Right atrium auricular region (tissue), 2 donors: ENCODE results near the gene CASP3. TPM values are rescaled to one million over a fixed set of nuclear protein-coding genes. Genes with fewer than 3 reads are reported as not detected.
"Not testable (repeated sequence)": the region's sequence is repeated elsewhere in the genome, so short reads cannot be mapped to it uniquely, and the experiment has no call there.

Experiments
- DNase-seq: peaks from one replicate; pipeline ENCODE4 v3.0.0-alpha.2; 2019; ENCODE audit warnings: low spot score
- H3K27ac ChIP-seq, 2 donors: fragments of 200-600 bp; sonication (generic); 1 replicate in 1 of 2; 2 replicates in 1 of 2; pipeline ENCODE4 v1.5.1; 2016 to 2019
- H3K27me3 ChIP-seq, 2 donors: fragments of 200-600 bp; sonication (generic); one replicate each; pipeline versions ENCODE4 v1.5.1 to v1.6.0; 2017 to 2019
- H3K36me3 ChIP-seq: fragments of 200-600 bp; sonication (generic); one replicate; pipeline ENCODE4 v1.5.1; 2016
- H3K4me1 ChIP-seq, 2 donors: fragments of 200-600 bp; sonication (generic); one replicate each; pipeline versions ENCODE4 v1.5.1 to v1.6.0; 2017 to 2019
- H3K4me3 ChIP-seq, 2 donors: fragments of 200-600 bp; sonication (generic); 1 replicate in 1 of 2; 2 replicates in 1 of 2; pipeline ENCODE4 v1.5.1; 2017 to 2019; ENCODE audit warnings: mild to moderate bottlenecking in 1 of 2, moderate library complexity in 1 of 2
- H3K9me3 ChIP-seq, 2 donors: fragments of 200-600 bp; sonication (generic); one replicate each; pipeline ENCODE4 v1.5.1; 2019
- total RNA-seq, 2 donors: library from RNA; depleted of rRNA; stranded (reverse); fragments of >200 nt; gene quantifications; one replicate each; pipeline ENCODE4 v1.1.0, GENCODE V29; 2016
- TF ChIP-seq, protein P1 (sequence below), 2 donors: fragments of 200-600 bp; sonication (generic); IDR thresholded peaks; one replicate each; pipeline ENCODE4 v1.5.1; 2019; ENCODE audit warnings: antibody characterized with exemption in 2 of 2

The CASP3 gene
- total RNA-seq, 2 donors from 2014 or later: 10.3 to 12.1 TPM

DNA sequence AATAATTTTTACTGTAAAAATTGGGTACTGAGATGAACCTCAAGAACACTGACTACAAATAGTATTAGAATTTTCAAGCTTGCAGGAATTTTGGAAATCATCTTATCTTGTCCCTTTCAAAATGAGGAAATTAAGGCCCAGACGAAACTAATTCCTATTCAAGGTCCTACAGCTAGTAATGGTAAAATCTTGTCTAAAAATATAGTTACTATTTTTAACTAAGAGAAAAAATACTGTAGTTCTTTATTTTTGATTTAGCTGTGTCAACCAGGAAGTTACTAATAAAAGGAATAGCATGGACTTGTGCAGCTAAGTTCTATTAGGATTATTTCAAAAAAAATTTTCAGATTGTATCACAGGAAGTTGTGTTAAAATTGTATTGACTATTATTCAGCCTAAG lies 13.0 kb upstream of the CASP3 start:
- no peak for DNase-seq
- Histone ChIP-seq H3K9me3 (no peaks in the 10 kb centered on the region), H3K4me1 (no peaks in the 10 kb centered on the region), H3K36me3 (peaks cover 25% of the 10 kb centered on the region), H3K4me3 (no peak overlapping the region), H3K27ac (no peak overlapping the region), H3K27me3 (no peaks in the 10 kb centered on the region)
- TF ChIP-seq, protein P1, sequence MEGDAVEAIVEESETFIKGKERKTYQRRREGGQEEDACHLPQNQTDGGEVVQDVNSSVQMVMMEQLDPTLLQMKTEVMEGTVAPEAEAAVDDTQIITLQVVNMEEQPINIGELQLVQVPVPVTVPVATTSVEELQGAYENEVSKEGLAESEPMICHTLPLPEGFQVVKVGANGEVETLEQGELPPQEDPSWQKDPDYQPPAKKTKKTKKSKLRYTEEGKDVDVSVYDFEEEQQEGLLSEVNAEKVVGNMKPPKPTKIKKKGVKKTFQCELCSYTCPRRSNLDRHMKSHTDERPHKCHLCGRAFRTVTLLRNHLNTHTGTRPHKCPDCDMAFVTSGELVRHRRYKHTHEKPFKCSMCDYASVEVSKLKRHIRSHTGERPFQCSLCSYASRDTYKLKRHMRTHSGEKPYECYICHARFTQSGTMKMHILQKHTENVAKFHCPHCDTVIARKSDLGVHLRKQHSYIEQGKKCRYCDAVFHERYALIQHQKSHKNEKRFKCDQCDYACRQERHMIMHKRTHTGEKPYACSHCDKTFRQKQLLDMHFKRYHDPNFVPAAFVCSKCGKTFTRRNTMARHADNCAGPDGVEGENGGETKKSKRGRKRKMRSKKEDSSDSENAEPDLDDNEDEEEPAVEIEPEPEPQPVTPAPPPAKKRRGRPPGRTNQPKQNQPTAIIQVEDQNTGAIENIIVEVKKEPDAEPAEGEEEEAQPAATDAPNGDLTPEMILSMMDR (IDR thresholded peaks at IDR 0.05): no peak

DNA sequence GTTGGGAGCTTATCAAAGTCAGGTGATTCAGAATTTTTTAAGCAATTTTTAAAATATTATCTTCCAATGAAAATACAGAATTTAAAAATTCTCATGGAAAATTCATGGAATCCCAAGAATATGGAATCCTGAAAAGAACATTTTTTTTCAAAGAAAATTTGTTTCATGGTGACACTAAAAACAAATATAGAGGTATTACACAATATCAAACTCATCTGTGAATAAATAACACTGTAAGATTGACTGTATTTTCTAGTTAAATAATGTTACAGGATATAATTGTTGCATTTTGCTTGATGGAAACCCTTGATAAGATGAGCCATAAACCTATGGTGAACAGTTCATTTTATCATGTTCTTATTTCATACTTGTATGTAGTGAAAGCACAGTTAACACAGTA lies 11.7 kb upstream of the CASP3 start:
- no peak overlapping the region for H3K27ac ChIP-seq
- H3K4me1 ChIP-seq: peaks cover 0 to 1% of the 10 kb centered on the region in 2 donors
- H3K27me3 ChIP-seq: no peaks in the 10 kb centered on the region
- no peaks in the 10 kb centered on the region for H3K9me3 ChIP-seq
- TF ChIP-seq, protein P1 (IDR thresholded peaks at IDR 0.05): no peak
- H3K36me3 ChIP-seq: peaks cover 30% of the 10 kb centered on the region
- no peak overlapping the region for H3K4me3 ChIP-seq
- no peak for DNase-seq

GRCh38 chr4:184657820-184658219 lies 8.6 kb upstream of the CASP3 start:
- H3K36me3 ChIP-seq: peaks cover 30% of the 10 kb centered on the region
- not testable (repeated sequence) for H3K27me3 ChIP-seq, DNase-seq, H3K4me3 ChIP-seq, H3K9me3 ChIP-seq, H3K27ac ChIP-seq, H3K4me1 ChIP-seq

GRCh38 chr4:184657144-184657543 lies 7.9 kb upstream of the CASP3 start:
- Histone ChIP-seq H3K36me3 (peaks cover 30% of the 10 kb centered on the region), H3K4me3 (no peak overlapping the region), H3K4me1 (peaks cover 0 to 7% of the 10 kb centered on the region in 2 donors), H3K9me3 (no peaks in the 10 kb centered on the region), H3K27ac (no peak overlapping the region), H3K27me3 (no peaks in the 10 kb centered on the region)
- TF ChIP-seq, protein P1 (IDR thresholded peaks at IDR 0.05): no peak
- no peak for DNase-seq

GRCh38 chr4:184655889-184656869 lies 6.9 kb upstream of the CASP3 start:
- Histone ChIP-seq H3K9me3 (no peaks in the 10 kb centered on the region), H3K27me3 (no peaks in the 10 kb centered on the region), H3K4me3 (no peak overlapping the region), H3K4me1 (peaks cover 0 to 7% of the 10 kb centered on the region in 2 donors), H3K36me3 (peaks cover 23% of the 10 kb centered on the region), H3K27ac (no peak overlapping the region)
- TF ChIP-seq, protein P1 (IDR thresholded peaks at IDR 0.05): no peak
- DNase-seq: no peak

- Histone ChIP-seq H3K27ac (no peak overlapping the region), H3K9me3 (no peaks in the 10 kb centered on the region), H3K4me1 (peaks cover 0 to 17% of the 10 kb centered on the region in 2 donors), H3K4me3 (no peak overlapping the region), H3K27me3 (no peaks in the 10 kb centered on the region), H3K36me3 (peaks cover 4% of the 10 kb centered on the region)
- no peak for DNase-seq
- TF ChIP-seq, protein P1 (IDR thresholded peaks at IDR 0.05): no peak
These were observed 4.4 kb upstream of the CASP3 start for GRCh38 chr4:184653650-184654049.

DNA sequence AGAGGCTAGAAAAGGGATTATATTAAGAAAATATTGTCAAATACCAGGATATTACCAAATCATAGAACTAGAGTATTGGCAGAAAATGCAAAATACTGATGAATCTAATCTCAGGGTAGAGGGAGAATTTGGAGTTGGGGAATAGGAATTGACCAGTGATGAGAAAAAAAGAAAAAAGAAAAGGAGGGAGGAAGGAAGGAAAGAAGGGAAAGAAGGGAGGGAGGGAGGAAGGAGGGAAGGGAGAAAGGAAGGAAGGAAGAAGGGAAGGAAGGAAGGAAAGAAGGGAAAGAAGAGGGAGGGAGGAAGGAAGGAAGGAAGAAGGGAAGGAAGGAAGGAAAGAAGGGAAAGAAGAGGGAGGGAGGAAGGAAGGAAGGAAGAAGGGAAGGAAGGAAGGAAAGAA lies 3.4 kb upstream of the CASP3 start:
- not testable (repeated sequence) for H3K36me3 ChIP-seq, H3K4me3 ChIP-seq, H3K27ac ChIP-seq, H3K27me3 ChIP-seq, H3K9me3 ChIP-seq, DNase-seq
- H3K4me1 ChIP-seq: peaks cover 0 to 25% of the 10 kb centered on the region in 2 donors
